ENCODE data around the gene EPS8. TPM values are rescaled to one million over a fixed set of nuclear protein-coding genes. Genes with fewer than 3 reads are reported as not detected.

Gene EPS8
- total RNA-seq, 1 donor from 2014 or later, result 0.89 TPM

GRCh38 chr12:15688838-15689625 lies 100.2 kb downstream of the EPS8 start:
- intact Hi-C loops (cut with micrococcal nuclease), result no loop called here
- CTCF ChIA-PET, result no interaction called here
- ATAC-seq (ENCODE audit: low read depth) (no peak), DNase-seq (no peak)
- TF ChIP-seq CTCF (IDR thresholded peaks at IDR 0.05), result no peak
- no peak overlapping the region for H3K27ac Mint-ChIP-seq
- H3K4me1 Mint-ChIP-seq, result peaks cover 12% of the 10 kb centered on the region
- POLR2A ChIA-PET, result no interaction called here
- H3K9me3 Mint-ChIP-seq, result peaks cover 3% of the 10 kb centered on the region
- no peaks in the 10 kb centered on the region for H3K27me3 Mint-ChIP-seq
- no peaks in the 10 kb centered on the region for H3K36me3 Mint-ChIP-seq (ENCODE audit: low read depth)
- H3K4me3 Mint-ChIP-seq, result no peak overlapping the region

- no peaks in the 10 kb centered on the region for H3K27me3 Mint-ChIP-seq
- CTCF ChIA-PET, result no interaction called here
- H3K4me3 Mint-ChIP-seq, result peak overlapping the region; percentile 9
- intact Hi-C loops (cut with micrococcal nuclease), result no loop called here
- no peaks in the 10 kb centered on the region for H3K36me3 Mint-ChIP-seq (ENCODE audit: low read depth)
- peaks cover 12% of the 10 kb centered on the region for H3K4me1 Mint-ChIP-seq
- H3K9me3 Mint-ChIP-seq, result no peaks in the 10 kb centered on the region
- ATAC-seq (ENCODE audit: low read depth) (peak; percentile 64), DNase-seq (no peak)
- no peak for TF ChIP-seq CTCF (IDR thresholded peaks at IDR 0.05)
- POLR2A ChIA-PET, result no interaction called here
- H3K27ac Mint-ChIP-seq, result no peak overlapping the region
Measured at GRCh38 chr12:15688202-15688736, 100.9 kb downstream of the EPS8 start.

GRCh38 chr12:15687583-15687982 lies 101.6 kb downstream of the EPS8 start:
- Mint-ChIP-seq H3K27ac (no peak overlapping the region), H3K36me3 (ENCODE audit: low read depth) (no peaks in the 10 kb centered on the region), H3K27me3 (no peaks in the 10 kb centered on the region), H3K4me3 (no peak overlapping the region), H3K4me1 (peaks cover 12% of the 10 kb centered on the region), H3K9me3 (no peaks in the 10 kb centered on the region)
- no peak for TF ChIP-seq CTCF (IDR thresholded peaks at IDR 0.05)
- POLR2A ChIA-PET, result no interaction called here
- CTCF ChIA-PET, result no interaction called here
- ATAC-seq (ENCODE audit: low read depth) (no peak), DNase-seq (no peak)
- intact Hi-C loops (cut with micrococcal nuclease), result no loop called here

GRCh38 chr12:15684896-15685658 lies 104.1 kb downstream of the EPS8 start:
- no peaks in the 10 kb centered on the region for H3K36me3 Mint-ChIP-seq (ENCODE audit: low read depth)
- H3K4me1 Mint-ChIP-seq, result peaks cover 12% of the 10 kb centered on the region
- CTCF ChIA-PET, result no interaction called here

More at GRCh38 chr12:15684896-15685658, 104.1 kb downstream of the EPS8 start:
- Mint-ChIP-seq H3K4me3 (no peak overlapping the region), H3K27ac (no peak overlapping the region), H3K27me3 (no peaks in the 10 kb centered on the region), H3K9me3 (no peaks in the 10 kb centered on the region)
- POLR2A ChIA-PET, result no interaction called here
- DNase-seq (no peak), ATAC-seq (ENCODE audit: low read depth) (no peak)
- TF ChIP-seq CTCF (IDR thresholded peaks at IDR 0.05), result no peak
- intact Hi-C loops (cut with micrococcal nuclease), result no loop called here

Measured in activated B cell treated with CpG ODN at 0.5 μM for 24 hours (primary cell).